Neural cell (in vitro differentiated cells): Measurements from ENCODE around the gene NUP58.
"Not testable (repeated sequence)": the region's sequence is repeated elsewhere in the genome, so short reads cannot be mapped to it uniquely, and the experiment has no call there.

ENCODE experiments used
- POLR2AphosphoS5 ChIP-seq: IDR thresholded peaks from 2 replicates; pipeline ENCODE4 v1.6.1; 2012
- RAD21 ChIP-seq: fragments of 450-650 bp; conservative IDR thresholded peaks from 2 replicates; pipeline ENCODE4 v1.6.1; 2014; ENCODE audit warnings: antibody characterized with exemption, mild to moderate bottlenecking, moderate library complexity
- TAF1 ChIP-seq: IDR thresholded peaks from 2 replicates; pipeline ENCODE4 v1.6.1; 2012; ENCODE audit warnings: low read depth
- TF ChIP-seq, protein P1 (sequence below): fragments of 450-650 bp; IDR thresholded peaks from 2 replicates; pipeline ENCODE4 v1.5.1; 2014; ENCODE audit warnings: antibody characterized with exemption, mild to moderate bottlenecking, moderate library complexity; ENCODE audit not compliant: poor library complexity, severe bottlenecking

DNA sequence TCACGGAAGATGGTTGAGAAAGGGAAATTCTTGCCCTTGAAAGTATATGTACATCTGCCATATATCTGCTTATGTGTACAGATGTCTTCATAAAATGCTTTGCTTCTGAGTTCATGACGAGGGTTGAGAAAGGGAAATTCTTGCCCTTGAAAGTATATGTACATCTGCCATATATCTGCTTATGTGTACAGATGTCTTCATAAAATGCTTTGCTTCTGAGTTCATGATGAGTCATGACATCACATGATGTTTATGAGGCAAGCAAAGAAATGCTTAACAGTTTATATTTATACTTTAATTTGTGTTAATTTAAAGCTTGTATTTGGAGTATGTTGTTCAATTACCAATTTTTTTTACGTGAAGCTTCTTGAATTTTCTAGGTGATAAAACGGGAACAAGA lies 17.5 kb downstream of the NUP58 start:
- not testable (repeated sequence) for TF ChIP-seq POLR2AphosphoS5, RAD21, TAF1
- TF ChIP-seq, protein P1, sequence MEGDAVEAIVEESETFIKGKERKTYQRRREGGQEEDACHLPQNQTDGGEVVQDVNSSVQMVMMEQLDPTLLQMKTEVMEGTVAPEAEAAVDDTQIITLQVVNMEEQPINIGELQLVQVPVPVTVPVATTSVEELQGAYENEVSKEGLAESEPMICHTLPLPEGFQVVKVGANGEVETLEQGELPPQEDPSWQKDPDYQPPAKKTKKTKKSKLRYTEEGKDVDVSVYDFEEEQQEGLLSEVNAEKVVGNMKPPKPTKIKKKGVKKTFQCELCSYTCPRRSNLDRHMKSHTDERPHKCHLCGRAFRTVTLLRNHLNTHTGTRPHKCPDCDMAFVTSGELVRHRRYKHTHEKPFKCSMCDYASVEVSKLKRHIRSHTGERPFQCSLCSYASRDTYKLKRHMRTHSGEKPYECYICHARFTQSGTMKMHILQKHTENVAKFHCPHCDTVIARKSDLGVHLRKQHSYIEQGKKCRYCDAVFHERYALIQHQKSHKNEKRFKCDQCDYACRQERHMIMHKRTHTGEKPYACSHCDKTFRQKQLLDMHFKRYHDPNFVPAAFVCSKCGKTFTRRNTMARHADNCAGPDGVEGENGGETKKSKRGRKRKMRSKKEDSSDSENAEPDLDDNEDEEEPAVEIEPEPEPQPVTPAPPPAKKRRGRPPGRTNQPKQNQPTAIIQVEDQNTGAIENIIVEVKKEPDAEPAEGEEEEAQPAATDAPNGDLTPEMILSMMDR = not testable (repeated sequence)
